ENCODE data around the gene GHITM. TPM values are rescaled to one million over a fixed set of nuclear protein-coding genes. Genes with fewer than 3 reads are reported as not detected.
"Not testable (repeated sequence)": the region's sequence is repeated elsewhere in the genome, so short reads cannot be mapped to it uniquely, and the experiment has no call there.

The GHITM gene, protein sequence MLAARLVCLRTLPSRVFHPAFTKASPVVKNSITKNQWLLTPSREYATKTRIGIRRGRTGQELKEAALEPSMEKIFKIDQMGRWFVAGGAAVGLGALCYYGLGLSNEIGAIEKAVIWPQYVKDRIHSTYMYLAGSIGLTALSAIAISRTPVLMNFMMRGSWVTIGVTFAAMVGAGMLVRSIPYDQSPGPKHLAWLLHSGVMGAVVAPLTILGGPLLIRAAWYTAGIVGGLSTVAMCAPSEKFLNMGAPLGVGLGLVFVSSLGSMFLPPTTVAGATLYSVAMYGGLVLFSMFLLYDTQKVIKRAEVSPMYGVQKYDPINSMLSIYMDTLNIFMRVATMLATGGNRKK
- total RNA-seq = 122 TPM

DNA sequence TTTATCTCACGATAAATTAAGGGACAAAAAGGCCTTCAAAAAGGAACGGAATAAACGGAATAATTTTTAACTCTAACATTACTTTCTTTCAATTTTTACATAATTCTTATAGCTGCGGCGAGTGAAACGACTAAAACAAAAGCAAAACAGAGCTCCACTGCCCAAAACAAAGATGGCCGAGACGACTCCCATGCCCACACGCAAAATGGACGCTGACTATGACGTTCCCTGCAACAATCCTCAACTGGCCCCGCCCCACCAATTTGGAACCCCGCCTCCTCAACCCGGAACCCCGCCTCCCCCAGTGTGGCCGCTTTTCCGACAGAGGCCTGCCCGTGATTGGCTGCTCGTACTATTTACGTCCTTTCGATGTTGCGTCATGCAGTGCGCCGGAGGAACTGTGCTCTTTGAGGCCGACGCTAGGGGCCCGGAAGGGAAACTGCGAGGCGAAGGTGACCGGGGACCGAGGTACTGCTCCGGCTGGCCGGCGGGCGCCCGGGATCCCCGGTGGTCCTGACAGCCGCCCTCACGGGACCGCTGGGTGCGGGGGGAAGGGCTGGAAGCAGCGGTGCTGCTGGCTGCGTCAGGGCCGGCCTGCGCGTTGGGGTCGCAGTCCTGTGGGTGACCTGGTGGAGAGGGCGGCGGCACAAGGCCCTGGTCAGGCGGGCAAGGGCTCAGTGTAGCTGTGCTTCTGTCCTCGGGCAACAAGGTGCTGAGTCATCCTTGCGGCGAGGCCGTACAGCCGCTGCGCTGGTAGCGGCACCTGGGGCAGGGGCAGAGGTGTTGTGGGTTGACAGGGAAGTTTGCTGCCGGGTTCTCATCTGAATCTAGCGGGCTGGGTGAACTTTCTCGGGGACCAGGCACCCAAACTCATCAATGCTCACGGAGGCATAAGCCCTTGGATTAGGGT is at the start of gene GHITM:
Gene GHITM, plus strand, starts transcription at position 384 of the 910 bp plus-strand sequence. CDS start 1,992 bp downstream, outside the sequence.
- Histone ChIP-seq H3K4me3 (ENCODE audit: low read length in 3 of 3) (peak within 1 kb of the TSS; percentile 97 to 98 (median 97)), H3K36me3 (ENCODE audit: control insufficient read depth in 3 of 3, insufficient read depth in 3 of 3, low read length in 3 of 3) (peaks cover 15 to 18% (median 17%) of the 10 kb centered on the region in 3 donors), H3K9me3 (ENCODE audit: control insufficient read depth in 3 of 3, low read length in 3 of 3) (no peaks in the 10 kb centered on the region), H3K27me3 (ENCODE audit: control insufficient read depth in 3 of 3, insufficient read depth in 3 of 3, low read length in 3 of 3) (no peaks in the 10 kb centered on the region), H3K4me1 (ENCODE audit: control insufficient read depth in 3 of 3, insufficient read depth in 3 of 3, low read length in 3 of 3) (peaks cover 15 to 18% (median 15%) of the 10 kb centered on the region in 3 donors), H3K9ac (ENCODE audit: low read depth in 1 of 3, low read length in 3 of 3) (peak within 1 kb of the TSS; percentile 98 to 99 (median 99)), H3K27ac (ENCODE audit: low read depth, low read length) (peak within 1 kb of the TSS; percentile 98)

DNA sequence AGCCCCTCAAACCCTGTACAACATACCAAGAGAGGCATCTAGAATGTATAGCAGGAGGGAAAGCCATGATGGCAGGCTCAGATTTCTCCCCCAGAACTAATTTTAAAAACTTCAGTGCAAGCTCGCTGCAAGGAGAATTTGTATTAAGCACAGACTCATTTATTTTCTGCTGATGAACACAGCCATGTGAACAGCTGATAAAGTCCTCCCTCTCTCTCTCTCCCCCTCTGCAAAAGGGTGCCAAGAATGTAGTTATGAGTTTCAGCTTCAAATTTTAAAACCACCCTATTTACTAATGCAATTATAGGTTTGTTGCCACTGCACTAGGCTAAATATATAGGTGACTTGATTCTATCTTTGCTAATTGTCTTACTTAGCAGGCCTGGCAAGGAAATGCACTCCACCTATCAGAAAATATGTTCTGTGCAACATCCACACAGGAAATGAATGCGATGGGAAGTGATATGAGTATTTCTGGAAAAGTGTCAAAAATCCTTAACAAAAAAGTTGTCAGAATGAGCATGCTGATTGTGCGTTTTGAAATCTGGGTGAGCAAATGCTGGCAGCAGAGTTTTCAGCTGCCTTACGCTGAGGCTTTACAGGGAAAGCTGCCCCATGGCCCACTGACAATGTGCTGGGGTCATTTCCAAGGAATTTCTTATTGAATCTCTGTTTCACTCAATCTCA is 43.4 kb upstream of the GHITM start:
- Histone ChIP-seq H3K27me3 (ENCODE audit: control insufficient read depth in 3 of 3, insufficient read depth in 3 of 3, low read length in 3 of 3) (peaks cover 0 to 3% (median 0%) of the 10 kb centered on the region in 3 donors), H3K4me1 (ENCODE audit: control insufficient read depth in 3 of 3, insufficient read depth in 3 of 3, low read length in 3 of 3) (peaks cover 0 to 3% (median 0%) of the 10 kb centered on the region in 3 donors), H3K9ac (ENCODE audit: low read depth in 1 of 3, low read length in 3 of 3) (no peak overlapping the region), H3K4me3 (ENCODE audit: low read length in 3 of 3) (no peak overlapping the region), H3K27ac (ENCODE audit: low read depth, low read length) (no peak overlapping the region), H3K9me3 (ENCODE audit: control insufficient read depth in 3 of 3, low read length in 3 of 3) (no peaks in the 10 kb centered on the region), H3K36me3 (ENCODE audit: control insufficient read depth in 3 of 3, insufficient read depth in 3 of 3, low read length in 3 of 3) (no peaks in the 10 kb centered on the region)

DNA sequence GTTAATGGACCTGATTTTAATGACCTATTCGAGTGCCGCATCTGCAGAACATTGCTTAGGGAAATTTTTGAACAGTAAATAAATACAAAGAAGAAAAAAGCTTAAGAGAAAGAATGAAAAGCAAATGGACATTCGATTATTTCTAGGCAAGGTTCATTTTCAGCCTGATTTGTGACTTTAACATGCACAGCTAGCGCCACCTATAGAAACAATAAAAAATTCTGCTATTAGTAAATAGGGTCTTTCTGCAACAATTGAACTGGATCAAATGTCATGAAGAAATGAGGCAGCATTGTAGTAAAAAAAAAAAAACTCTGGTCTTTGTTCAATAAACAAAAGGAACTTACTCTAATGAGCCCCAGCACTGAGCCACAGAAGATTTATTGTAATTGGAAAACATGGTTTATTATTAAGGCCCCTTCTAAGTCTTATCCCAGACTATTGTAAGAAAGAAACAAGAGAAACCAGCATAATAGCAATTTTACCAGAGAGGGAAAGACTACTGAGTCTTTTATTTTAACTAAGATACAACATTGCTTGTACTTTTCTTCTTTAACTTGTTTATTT is 41.4 kb upstream of the GHITM start:
- H3K9ac ChIP-seq (ENCODE audit: low read depth in 1 of 3, low read length in 3 of 3) = no peak overlapping the region
- H3K9me3 ChIP-seq (ENCODE audit: control insufficient read depth in 3 of 3, low read length in 3 of 3) = no peaks in the 10 kb centered on the region
- peaks cover 0 to 3% (median 0%) of the 10 kb centered on the region in 3 donors for H3K4me1 ChIP-seq (ENCODE audit: control insufficient read depth in 3 of 3, insufficient read depth in 3 of 3, low read length in 3 of 3)
- H3K4me3 ChIP-seq (ENCODE audit: low read length in 3 of 3) = no peak overlapping the region
- H3K36me3 ChIP-seq (ENCODE audit: control insufficient read depth in 3 of 3, insufficient read depth in 3 of 3, low read length in 3 of 3) = no peaks in the 10 kb centered on the region
- no peaks in the 10 kb centered on the region for H3K27me3 ChIP-seq (ENCODE audit: control insufficient read depth in 3 of 3, insufficient read depth in 3 of 3, low read length in 3 of 3)
- H3K27ac ChIP-seq (ENCODE audit: low read depth, low read length) = no peak overlapping the region

DNA sequence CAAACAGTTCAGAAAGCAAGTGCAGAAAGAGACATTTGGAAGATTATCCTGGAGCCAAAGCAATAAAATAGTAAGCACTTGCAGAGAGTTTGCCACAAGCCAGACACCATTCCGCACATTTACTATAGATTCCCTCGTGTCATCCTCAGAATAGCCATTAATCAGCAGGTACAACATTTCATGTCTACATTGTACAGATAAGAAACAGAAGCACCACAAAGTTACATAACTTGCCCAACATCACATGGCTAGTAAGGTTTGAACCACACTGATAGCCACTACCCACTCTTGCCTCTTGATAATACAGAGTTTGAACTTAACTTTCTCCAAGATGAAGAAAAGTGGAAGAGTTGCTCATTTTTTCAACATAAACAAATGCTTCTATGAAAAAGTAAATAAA is 40.6 kb upstream of the GHITM start:
- Histone ChIP-seq H3K27me3 (ENCODE audit: control insufficient read depth in 3 of 3, insufficient read depth in 3 of 3, low read length in 3 of 3) (no peaks in the 10 kb centered on the region), H3K36me3 (ENCODE audit: control insufficient read depth in 3 of 3, insufficient read depth in 3 of 3, low read length in 3 of 3) (no peaks in the 10 kb centered on the region), H3K4me1 (ENCODE audit: control insufficient read depth in 3 of 3, insufficient read depth in 3 of 3, low read length in 3 of 3) (peaks cover 0 to 3% (median 0%) of the 10 kb centered on the region in 3 donors), H3K4me3 (ENCODE audit: low read length in 3 of 3) (no peak overlapping the region), H3K27ac (ENCODE audit: low read depth, low read length) (no peak overlapping the region), H3K9ac (ENCODE audit: low read depth in 1 of 3, low read length in 3 of 3) (no peak overlapping the region), H3K9me3 (ENCODE audit: control insufficient read depth in 3 of 3, low read length in 3 of 3) (no peaks in the 10 kb centered on the region)

DNA sequence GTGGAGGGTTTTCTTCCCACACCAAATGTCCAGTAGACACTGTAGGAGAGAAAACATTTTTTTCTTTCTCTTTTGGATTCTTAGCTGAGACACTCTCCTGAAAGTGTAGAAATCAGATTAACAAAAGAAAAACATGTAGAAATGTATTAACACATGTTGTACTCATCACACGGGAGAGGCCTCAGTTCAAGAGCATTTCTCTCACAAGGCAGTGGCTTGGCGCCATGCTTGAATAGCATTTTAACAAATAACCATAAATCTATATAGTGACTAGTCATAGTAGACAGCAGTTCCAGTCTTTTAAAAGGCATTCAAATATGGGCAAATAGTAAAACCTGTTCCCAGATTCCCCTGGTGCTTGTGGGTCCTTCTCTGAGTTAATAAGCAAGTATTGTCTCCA is 38.3 kb upstream of the GHITM start:
- Histone ChIP-seq H3K9ac (ENCODE audit: low read depth in 1 of 3, low read length in 3 of 3) (no peak overlapping the region), H3K9me3 (ENCODE audit: control insufficient read depth in 3 of 3, low read length in 3 of 3) (no peaks in the 10 kb centered on the region), H3K4me1 (ENCODE audit: control insufficient read depth in 3 of 3, insufficient read depth in 3 of 3, low read length in 3 of 3) (peaks cover 0 to 3% (median 0%) of the 10 kb centered on the region in 3 donors), H3K27ac (ENCODE audit: low read depth, low read length) (no peak overlapping the region), H3K27me3 (ENCODE audit: control insufficient read depth in 3 of 3, insufficient read depth in 3 of 3, low read length in 3 of 3) (no peaks in the 10 kb centered on the region), H3K36me3 (ENCODE audit: control insufficient read depth in 3 of 3, insufficient read depth in 3 of 3, low read length in 3 of 3) (no peaks in the 10 kb centered on the region), H3K4me3 (ENCODE audit: low read length in 3 of 3) (no peak overlapping the region)

DNA sequence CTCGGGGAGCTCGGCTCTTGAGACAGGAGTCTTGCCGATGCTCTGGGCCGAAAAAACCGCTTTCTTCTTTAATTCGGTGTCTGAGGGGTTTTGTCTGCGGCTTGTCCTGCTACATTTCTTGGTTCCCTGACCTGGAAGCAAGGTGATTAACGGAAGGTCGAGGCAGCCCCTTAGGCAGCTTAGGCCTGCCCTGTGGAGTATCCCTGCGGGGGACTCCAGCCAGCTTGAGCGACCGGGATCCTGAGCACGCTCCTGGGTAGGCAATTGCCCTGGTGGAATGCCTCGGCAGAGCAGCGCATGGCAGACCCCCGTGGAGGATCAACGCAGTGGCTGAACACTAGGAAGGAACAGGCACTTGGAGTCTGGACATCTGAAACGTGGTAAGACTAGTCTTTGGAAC is 30.5 kb upstream of the GHITM start:
- H3K27ac ChIP-seq (ENCODE audit: low read depth, low read length) = no peak overlapping the region
- no peak overlapping the region for H3K4me3 ChIP-seq (ENCODE audit: low read length in 3 of 3)
- no peaks in the 10 kb centered on the region for H3K9me3 ChIP-seq (ENCODE audit: control insufficient read depth in 3 of 3, low read length in 3 of 3)
- no peaks in the 10 kb centered on the region for H3K27me3 ChIP-seq (ENCODE audit: control insufficient read depth in 3 of 3, insufficient read depth in 3 of 3, low read length in 3 of 3)
- H3K9ac ChIP-seq (ENCODE audit: low read depth in 1 of 3, low read length in 3 of 3) = no peak overlapping the region
- no peaks in the 10 kb centered on the region for H3K36me3 ChIP-seq (ENCODE audit: control insufficient read depth in 3 of 3, insufficient read depth in 3 of 3, low read length in 3 of 3)
- no peaks in the 10 kb centered on the region for H3K4me1 ChIP-seq (ENCODE audit: control insufficient read depth in 3 of 3, insufficient read depth in 3 of 3, low read length in 3 of 3)

DNA sequence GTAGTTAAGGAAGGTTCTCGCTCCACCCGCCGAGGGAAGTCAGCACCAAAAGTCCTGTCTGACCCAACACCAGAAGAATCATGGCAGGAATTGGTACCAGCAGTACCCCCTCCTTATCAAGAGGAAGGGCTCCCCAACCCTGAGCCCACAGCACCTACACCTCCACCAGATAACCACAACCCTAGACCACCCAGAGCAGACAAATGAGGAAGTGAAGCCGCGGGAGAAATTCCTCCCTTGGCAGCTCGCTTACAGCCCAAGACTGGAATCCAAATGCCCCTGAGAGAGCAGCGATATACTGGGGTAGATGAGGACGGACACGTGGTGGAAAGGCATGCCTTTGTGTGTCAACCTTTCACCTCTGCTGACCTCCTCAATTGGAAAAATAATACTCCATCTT is 29.5 kb upstream of the GHITM start:
- H3K27me3 ChIP-seq (ENCODE audit: control insufficient read depth in 3 of 3, insufficient read depth in 3 of 3, low read length in 3 of 3); H3K27ac ChIP-seq (ENCODE audit: low read depth, low read length); H3K9me3 ChIP-seq (ENCODE audit: control insufficient read depth in 3 of 3, low read length in 3 of 3); H3K4me3 ChIP-seq (ENCODE audit: low read length in 3 of 3); H3K9ac ChIP-seq (ENCODE audit: low read depth in 1 of 3, low read length in 3 of 3); H3K36me3 ChIP-seq (ENCODE audit: control insufficient read depth in 3 of 3, insufficient read depth in 3 of 3, low read length in 3 of 3); H3K4me1 ChIP-seq (ENCODE audit: control insufficient read depth in 3 of 3, insufficient read depth in 3 of 3, low read length in 3 of 3): not testable (repeated sequence)

DNA sequence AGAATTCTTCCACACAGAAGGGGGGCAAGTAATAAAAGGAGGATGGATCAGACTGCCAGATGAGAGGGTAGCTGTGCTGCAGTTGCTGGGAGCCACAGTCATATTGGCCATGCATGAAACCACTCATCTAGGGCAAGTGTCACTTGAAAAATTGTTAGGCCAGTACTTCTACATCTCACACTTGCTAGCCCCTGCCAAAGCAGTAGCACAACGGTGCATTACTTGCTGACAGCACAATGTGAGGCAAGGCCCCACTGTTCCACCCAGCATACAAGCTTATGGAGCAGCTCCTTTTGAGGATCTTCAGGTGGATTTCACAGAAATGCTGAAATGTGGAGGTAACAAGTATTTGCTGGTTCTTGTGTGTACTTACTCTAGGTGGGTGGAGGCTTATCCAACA is 25.8 kb upstream of the GHITM start:
- H3K27ac ChIP-seq (ENCODE audit: low read depth, low read length); H3K27me3 ChIP-seq (ENCODE audit: control insufficient read depth in 3 of 3, insufficient read depth in 3 of 3, low read length in 3 of 3); H3K36me3 ChIP-seq (ENCODE audit: control insufficient read depth in 3 of 3, insufficient read depth in 3 of 3, low read length in 3 of 3); H3K4me3 ChIP-seq (ENCODE audit: low read length in 3 of 3); H3K9ac ChIP-seq (ENCODE audit: low read depth in 1 of 3, low read length in 3 of 3); H3K9me3 ChIP-seq (ENCODE audit: control insufficient read depth in 3 of 3, low read length in 3 of 3); H3K4me1 ChIP-seq (ENCODE audit: control insufficient read depth in 3 of 3, insufficient read depth in 3 of 3, low read length in 3 of 3): not testable (repeated sequence)

DNA sequence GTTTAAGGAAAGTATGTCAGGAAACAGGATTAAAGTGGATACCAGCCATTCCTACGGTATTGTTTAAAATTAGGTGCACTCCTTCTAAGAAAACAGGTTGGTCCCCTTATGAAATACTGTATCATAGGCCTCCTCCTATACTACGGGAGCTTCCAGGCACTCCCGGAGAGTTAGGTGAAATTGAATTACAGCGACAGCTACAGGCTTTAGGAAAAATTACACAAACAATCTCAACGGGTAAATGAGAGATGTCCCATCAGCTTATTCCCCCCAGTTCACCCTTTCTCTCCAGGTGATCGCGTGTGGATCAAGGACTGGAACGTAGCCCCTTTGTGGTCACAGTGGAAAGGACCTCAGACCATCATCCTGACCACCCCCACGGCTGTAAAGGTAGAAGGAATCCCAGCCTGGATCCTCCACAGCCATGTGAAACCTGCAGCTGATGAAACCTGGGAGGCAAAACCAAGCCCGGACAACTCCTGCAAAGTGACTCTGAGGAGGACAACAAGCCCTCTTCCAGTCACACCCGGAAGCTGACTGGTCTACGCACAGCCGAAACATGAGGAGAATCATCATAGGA is 25.1 kb upstream of the GHITM start:
- no peak overlapping the region for H3K9ac ChIP-seq (ENCODE audit: low read depth in 1 of 3, low read length in 3 of 3)
- H3K27me3 ChIP-seq (ENCODE audit: control insufficient read depth in 3 of 3, insufficient read depth in 3 of 3, low read length in 3 of 3) = no peaks in the 10 kb centered on the region
- no peaks in the 10 kb centered on the region for H3K36me3 ChIP-seq (ENCODE audit: control insufficient read depth in 3 of 3, insufficient read depth in 3 of 3, low read length in 3 of 3)
- no peak overlapping the region for H3K27ac ChIP-seq (ENCODE audit: low read depth, low read length)
- no peak overlapping the region for H3K4me3 ChIP-seq (ENCODE audit: low read length in 3 of 3)
- H3K9me3 ChIP-seq (ENCODE audit: control insufficient read depth in 3 of 3, low read length in 3 of 3) = peaks cover 0 to 2% (median 0%) of the 10 kb centered on the region in 3 donors
- no peaks in the 10 kb centered on the region for H3K4me1 ChIP-seq (ENCODE audit: control insufficient read depth in 3 of 3, insufficient read depth in 3 of 3, low read length in 3 of 3)
